Panc1 (cell line): ENCODE results near the gene B2M. TPM values are rescaled to one million over a fixed set of nuclear protein-coding genes. Genes with fewer than 3 reads are reported as not detected.

Source experiments
- ATAC-seq: fragments of 200-7000 bp; cut with Tn5 transposase; 2 replicates; pipeline ENCODE4 v1.9.1; 2020; ENCODE audit warnings: mild to moderate bottlenecking, moderate library complexity
- BruUV-seq: library from RNA; stranded (reverse); fragments of 400-500 nt; replicated peaks from 2 replicates; lab custom pipeline; 2021; lab: Mats Ljungman, UMichigan
- CTCF ChIA-PET: fragments of 300-600 bp; sonication (Branson Sonifier 250); formaldehyde crosslinking; loops from one replicate; lab custom pipeline; 2022; ENCODE audit warnings: antibody characterized with exemption; lab: Charles Lee
- POLR2A ChIA-PET: fragments of 300-600 bp; sonication (Branson Sonifier 250); formaldehyde crosslinking; loops from one replicate; lab custom pipeline; 2022; ENCODE audit warnings: antibody characterized with exemption; lab: Charles Lee
- DNase-seq: peaks from one replicate; pipeline ENCODE4 v3.0.0-alpha.2; 2010; ENCODE audit warnings: low read depth, low spot score
- H3K27ac ChIP-seq: 2 replicates; pipeline ENCODE4 v1.5.1; 2011; ENCODE audit warnings: mild to moderate bottlenecking, low read length, inconsistent platforms
- H3K27me3 ChIP-seq: fragments of 200-500 bp; sonication (Bioruptor generic); 2 replicates; pipeline ENCODE4 v1.6.0; 2014; ENCODE audit warnings: low read length, inconsistent platforms; ENCODE audit not compliant: control insufficient read depth, insufficient read depth
- H3K36me3 ChIP-seq: fragments of 200-500 bp; sonication (Bioruptor generic); 2 replicates; pipeline ENCODE4 v1.5.1; 2014; ENCODE audit warnings: inconsistent platforms, mild to moderate bottlenecking, low read length, moderate library complexity; ENCODE audit not compliant: control insufficient read depth, insufficient read depth
- H3K4me1 ChIP-seq: 2 replicates; pipeline ENCODE4 v1.5.1; 2011; ENCODE audit warnings: inconsistent platforms, mild to moderate bottlenecking, low read length, moderate library complexity; ENCODE audit not compliant: control insufficient read depth, insufficient read depth
- H3K4me3 ChIP-seq, 2 experiments: 2 replicates each; pipeline ENCODE4 v1.5.1; 2011 to 2012; ENCODE audit warnings: low read depth in 2 of 2, low read length in 2 of 2, mild to moderate bottlenecking in 2 of 2, inconsistent platforms in 1 of 2, moderate library complexity in 1 of 2
- H3K9me3 ChIP-seq: fragments of 200-500 bp; sonication (Bioruptor generic); 2 replicates; pipeline ENCODE4 v1.5.1; 2014; ENCODE audit warnings: low read depth, mild to moderate bottlenecking, inconsistent platforms, low read length, moderate library complexity; ENCODE audit not compliant: control insufficient read depth, insufficient read depth
- POLR2AphosphoS5 ChIP-seq: IDR thresholded peaks from 2 replicates; pipeline ENCODE4 v1.6.1; 2012; ENCODE audit warnings: mild to moderate bottlenecking, low read depth, low read length, moderate library complexity
- SIN3A ChIP-seq: IDR thresholded peaks from 2 replicates; pipeline ENCODE4 v1.6.1; 2012; ENCODE audit warnings: low read depth, mild to moderate bottlenecking, low read length, moderate library complexity, borderline replicate concordance; ENCODE audit not compliant: insufficient read depth
- TCF7L2 ChIP-seq: IDR thresholded peaks from 2 replicates; pipeline ENCODE4 v1.6.1; 2011; ENCODE audit warnings: mild to moderate bottlenecking, low read depth, low read length, inconsistent platforms
- in situ Hi-C: cut with HindIII; loops from 2 replicates; pipeline ENCODE4 v1.10.0; 2016; ENCODE audit warnings: low sequenced_read_pairs, low pct_unique_long_range_greater_than_20kb
- intact Hi-C: fragments of 100-400 bp; cut with micrococcal nuclease; formaldehyde crosslinking; loops from one replicate; pipeline ENCODE4 v1.10.0; 2022; ENCODE audit not compliant: unreplicated experiment
- total RNA-seq: library from RNA; stranded (reverse); gene quantifications from one replicate; pipeline ENCODE4 v1.2.1, GENCODE V29; 2021; ENCODE audit not compliant: unreplicated experiment
- TF ChIP-seq, protein P1 (sequence below), 2 experiments: IDR thresholded peaks; 2 replicates each; pipeline ENCODE4 v1.6.1; 2011 to 2012; ENCODE audit warnings: low read depth in 2 of 2, control low read depth in 1 of 2, low read length in 1 of 2, mild to moderate bottlenecking in 1 of 2, moderate library complexity in 1 of 2; ENCODE audit not compliant: insufficient read depth in 1 of 2
- TF ChIP-seq, protein P2 (sequence below): fragments of 450-650 bp; IDR thresholded peaks from 2 replicates; pipeline ENCODE4 v1.5.1; 2017; ENCODE audit warnings: mild to moderate bottlenecking

Gene B2M
- total RNA-seq, 1 experiment from 2014 or later, result 914 TPM

DNA sequence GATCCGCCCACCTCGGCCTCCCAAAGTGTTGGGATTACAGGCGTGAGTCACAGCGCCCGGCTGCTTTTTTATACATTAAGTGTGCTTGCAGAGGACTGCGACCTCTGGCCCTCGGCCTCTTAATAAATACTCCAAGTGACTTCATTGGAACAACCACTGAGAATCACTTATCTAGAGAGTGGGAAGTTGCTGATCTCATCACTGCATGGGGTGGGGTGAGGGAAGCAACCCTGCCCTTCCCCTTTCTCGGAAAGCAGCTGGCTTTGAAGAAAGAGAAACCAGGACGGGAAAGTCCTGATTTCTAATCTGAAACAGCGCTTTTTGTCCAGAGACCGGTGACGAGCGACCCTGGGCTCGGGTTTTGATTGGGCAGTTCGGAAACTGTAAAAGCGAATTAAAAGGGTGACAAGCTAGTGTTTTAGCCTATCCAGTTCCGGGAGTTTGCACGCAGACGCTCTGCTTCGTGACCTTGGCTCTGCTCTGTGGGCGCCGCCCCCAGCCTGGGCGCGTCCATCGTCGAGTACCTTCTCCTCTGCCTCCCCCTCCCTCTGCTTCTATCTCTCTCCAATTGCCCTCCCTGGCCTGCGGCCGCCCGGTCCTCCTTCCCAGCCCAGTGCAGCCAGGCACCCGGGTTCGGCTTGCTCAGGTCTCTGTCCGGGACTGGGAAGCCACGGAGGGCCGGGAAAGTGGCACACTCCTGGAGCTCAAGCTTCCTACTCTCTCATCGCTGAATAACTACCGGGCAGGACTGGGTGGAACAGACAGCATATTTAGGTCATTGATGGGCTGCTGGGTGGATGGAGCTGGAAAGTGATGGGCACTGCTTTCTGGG lies 17.5 kb downstream of the B2M start:
- peaks cover 43% of the 10 kb centered on the region for H3K4me1 ChIP-seq
- intact Hi-C loops, result no loop called here
- no TSS peak for BruUV-seq
- H3K4me3 ChIP-seq, result peak overlapping the region; percentile 91 to 96
- no peaks in the 10 kb centered on the region; the same call in 1 of the 2 replicates for H3K36me3 ChIP-seq
- peak; percentile 92 for ATAC-seq
- no peaks in the 10 kb centered on the region for H3K27me3 ChIP-seq
- in situ Hi-C loops, result no loop called here
- POLR2A ChIA-PET, result interaction anchor here (0.6 to 5.4 kb wide), 4 partner anchors 9 to 149 kb away, joined by 3 to 28 read pairs (median 4); partner anchors contain the start of genes B2M and PATL2
- no peaks in the 10 kb centered on the region for H3K9me3 ChIP-seq
- peak; percentile 98 for DNase-seq
- TF ChIP-seq TCF7L2 (peak; percentile 88), POLR2AphosphoS5 (peak; percentile 67; the same call in 1 of the 2 replicates), SIN3A (no peak)
- TF ChIP-seq, protein P1, sequence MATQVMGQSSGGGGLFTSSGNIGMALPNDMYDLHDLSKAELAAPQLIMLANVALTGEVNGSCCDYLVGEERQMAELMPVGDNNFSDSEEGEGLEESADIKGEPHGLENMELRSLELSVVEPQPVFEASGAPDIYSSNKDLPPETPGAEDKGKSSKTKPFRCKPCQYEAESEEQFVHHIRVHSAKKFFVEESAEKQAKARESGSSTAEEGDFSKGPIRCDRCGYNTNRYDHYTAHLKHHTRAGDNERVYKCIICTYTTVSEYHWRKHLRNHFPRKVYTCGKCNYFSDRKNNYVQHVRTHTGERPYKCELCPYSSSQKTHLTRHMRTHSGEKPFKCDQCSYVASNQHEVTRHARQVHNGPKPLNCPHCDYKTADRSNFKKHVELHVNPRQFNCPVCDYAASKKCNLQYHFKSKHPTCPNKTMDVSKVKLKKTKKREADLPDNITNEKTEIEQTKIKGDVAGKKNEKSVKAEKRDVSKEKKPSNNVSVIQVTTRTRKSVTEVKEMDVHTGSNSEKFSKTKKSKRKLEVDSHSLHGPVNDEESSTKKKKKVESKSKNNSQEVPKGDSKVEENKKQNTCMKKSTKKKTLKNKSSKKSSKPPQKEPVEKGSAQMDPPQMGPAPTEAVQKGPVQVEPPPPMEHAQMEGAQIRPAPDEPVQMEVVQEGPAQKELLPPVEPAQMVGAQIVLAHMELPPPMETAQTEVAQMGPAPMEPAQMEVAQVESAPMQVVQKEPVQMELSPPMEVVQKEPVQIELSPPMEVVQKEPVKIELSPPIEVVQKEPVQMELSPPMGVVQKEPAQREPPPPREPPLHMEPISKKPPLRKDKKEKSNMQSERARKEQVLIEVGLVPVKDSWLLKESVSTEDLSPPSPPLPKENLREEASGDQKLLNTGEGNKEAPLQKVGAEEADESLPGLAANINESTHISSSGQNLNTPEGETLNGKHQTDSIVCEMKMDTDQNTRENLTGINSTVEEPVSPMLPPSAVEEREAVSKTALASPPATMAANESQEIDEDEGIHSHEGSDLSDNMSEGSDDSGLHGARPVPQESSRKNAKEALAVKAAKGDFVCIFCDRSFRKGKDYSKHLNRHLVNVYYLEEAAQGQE (IDR thresholded peaks at IDR 0.05; ENCODE audit: insufficient read depth in 1 of 2, low read depth in 2 of 2, low read length in 1 of 2), result no peak
- TF ChIP-seq, protein P2, sequence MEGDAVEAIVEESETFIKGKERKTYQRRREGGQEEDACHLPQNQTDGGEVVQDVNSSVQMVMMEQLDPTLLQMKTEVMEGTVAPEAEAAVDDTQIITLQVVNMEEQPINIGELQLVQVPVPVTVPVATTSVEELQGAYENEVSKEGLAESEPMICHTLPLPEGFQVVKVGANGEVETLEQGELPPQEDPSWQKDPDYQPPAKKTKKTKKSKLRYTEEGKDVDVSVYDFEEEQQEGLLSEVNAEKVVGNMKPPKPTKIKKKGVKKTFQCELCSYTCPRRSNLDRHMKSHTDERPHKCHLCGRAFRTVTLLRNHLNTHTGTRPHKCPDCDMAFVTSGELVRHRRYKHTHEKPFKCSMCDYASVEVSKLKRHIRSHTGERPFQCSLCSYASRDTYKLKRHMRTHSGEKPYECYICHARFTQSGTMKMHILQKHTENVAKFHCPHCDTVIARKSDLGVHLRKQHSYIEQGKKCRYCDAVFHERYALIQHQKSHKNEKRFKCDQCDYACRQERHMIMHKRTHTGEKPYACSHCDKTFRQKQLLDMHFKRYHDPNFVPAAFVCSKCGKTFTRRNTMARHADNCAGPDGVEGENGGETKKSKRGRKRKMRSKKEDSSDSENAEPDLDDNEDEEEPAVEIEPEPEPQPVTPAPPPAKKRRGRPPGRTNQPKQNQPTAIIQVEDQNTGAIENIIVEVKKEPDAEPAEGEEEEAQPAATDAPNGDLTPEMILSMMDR, result no peak
- peak overlapping the region; percentile 99 for H3K27ac ChIP-seq
- CTCF ChIA-PET, result interaction anchor here (0.6 to 1.6 kb wide), 4 partner anchors 9 to 65 kb away, joined by 4 to 26 read pairs (median 4); partner anchors contain the start of genes PATL2 and SPG11

DNA sequence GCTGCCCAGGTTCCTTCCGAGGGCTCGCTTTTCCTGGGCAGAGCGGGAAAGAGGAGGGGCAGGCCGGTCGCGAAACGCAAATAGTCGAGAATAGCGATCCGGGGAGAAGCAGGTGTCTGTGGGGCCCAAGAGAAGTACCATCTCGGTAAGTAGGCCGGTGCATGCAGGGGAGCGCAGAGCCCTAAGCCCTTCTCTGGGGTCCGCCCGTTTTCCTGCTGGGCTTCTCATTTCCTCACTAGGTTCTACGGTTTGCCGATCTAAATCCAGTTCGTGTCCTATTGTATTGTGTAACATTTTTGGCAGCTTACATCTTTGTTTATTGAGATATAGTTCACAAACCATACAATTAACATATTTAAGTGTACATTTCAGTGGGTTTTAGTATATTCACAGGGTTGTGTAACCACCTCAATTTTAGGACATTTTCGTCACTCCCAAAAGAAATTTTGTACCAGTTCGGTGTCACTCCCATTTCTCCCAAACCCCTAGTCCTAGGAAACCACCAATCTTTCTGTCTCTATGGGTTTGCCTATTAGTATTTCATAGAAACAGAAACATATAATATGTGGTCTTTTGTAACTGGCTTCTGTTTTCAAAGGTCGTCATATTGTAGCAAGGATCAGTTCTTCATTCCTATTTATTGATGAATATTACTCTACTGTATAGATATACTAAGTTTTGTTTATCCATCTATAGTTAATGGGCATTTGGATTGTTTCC lies 18.3 kb downstream of the B2M start:
- no TSS peak for BruUV-seq
- Histone ChIP-seq H3K9me3 (no peaks in the 10 kb centered on the region), H3K4me3 (peak overlapping the region; percentile 91 to 96), H3K27ac (peak overlapping the region; percentile 99), H3K4me1 (peaks cover 43% of the 10 kb centered on the region), H3K36me3 (no peaks in the 10 kb centered on the region; the same call in 1 of the 2 replicates), H3K27me3 (no peaks in the 10 kb centered on the region)
- TF ChIP-seq, protein P1 (IDR thresholded peaks at IDR 0.05; ENCODE audit: insufficient read depth in 1 of 2, low read depth in 2 of 2, low read length in 1 of 2), result no peak
- TF ChIP-seq TCF7L2, result no peak
- no peak for TF ChIP-seq POLR2AphosphoS5
- no peak for TF ChIP-seq SIN3A
- TF ChIP-seq, protein P2, result no peak
- DNase-seq (no peak), ATAC-seq (peak; percentile 9)
- in situ Hi-C loops (no loop called here), intact Hi-C loops (loop anchor here (10.0 kb wide), 1 partner anchor 135 kb away; no protein-coding TSS in a partner anchor)
- ChIA-PET CTCF (interaction anchor here (0.6 to 1.6 kb wide), 4 partner anchors 8 to 66 kb away, joined by 4 to 26 read pairs (median 4); partner anchors contain the start of genes PATL2 and SPG11), POLR2A (interaction anchor here (0.6 to 5.4 kb wide), 3 partner anchors 17 to 113 kb away, joined by 4 to 28 read pairs (median 10); partner anchors contain the start of genes B2M and PATL2)
